HCEC 1CT (cell line): ENCODE data around the gene MDGA2.

ENCODE experiments used
- DNase-seq: peaks from one replicate; pipeline ENCODE4 v3.0.0-alpha.2; 2017

The MDGA2 gene

GRCh38 chr14:47619392-47619791 lies 56.0 kb downstream of the MDGA2 start:
- no peak for DNase-seq

DNA sequence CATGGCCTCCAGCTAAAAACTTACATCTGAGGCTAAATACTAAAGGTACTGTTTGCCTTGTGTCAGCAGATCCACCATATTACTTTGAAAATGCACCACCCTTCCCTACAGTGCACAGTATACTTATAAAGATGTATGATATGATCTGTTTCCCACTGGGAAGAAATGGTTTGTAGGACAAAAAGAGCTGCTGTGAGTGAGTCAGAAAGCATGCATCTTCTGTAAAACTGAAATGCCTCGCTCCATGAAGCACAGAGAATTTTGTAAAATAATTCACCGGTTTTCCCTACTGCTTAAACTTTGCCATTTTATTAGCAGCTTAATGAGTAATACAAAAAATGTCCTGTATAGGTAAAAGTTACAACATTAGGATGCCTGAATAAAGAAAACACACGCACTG lies 68.8 kb downstream of the MDGA2 start:
- no peak for DNase-seq

DNA sequence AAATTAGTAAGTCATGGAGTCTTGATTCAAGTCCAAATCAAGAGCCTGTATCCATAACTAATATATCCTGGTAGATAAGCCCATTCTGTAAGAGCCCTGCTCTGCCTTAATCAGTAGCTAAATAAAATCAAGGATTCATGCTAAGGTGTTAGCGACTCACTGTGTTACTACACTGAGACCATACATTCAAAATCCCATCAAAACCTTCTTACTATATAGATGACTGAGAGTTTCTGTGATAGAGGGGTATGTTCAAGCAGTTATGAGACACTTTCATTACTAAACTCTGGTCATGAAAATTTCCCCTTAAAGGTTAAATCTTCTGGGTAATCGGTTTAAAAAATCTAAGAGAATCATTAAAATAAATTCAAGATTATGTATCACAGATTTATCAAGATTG lies 78.5 kb downstream of the MDGA2 start:
- no peak for DNase-seq

DNA sequence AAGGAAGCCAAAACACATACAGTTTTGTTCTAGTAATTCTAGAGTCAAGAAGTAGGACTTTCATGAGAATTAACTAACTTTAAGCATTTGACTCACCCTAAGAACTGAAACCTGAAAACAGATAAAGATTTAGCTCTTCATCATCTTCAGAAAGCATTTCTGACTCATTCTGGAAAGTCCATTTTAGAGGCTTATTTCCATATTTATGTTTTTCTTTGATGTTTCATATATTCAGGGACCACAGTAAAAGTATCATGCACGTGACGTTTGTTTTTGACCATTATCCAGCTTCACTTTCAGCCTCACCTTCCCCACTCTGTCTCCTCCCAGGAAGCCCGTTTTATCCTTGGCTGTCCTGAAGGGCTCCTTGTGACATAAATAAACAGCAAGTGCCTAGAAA lies 79.2 kb downstream of the MDGA2 start:
- no peak for DNase-seq

- DNase-seq: no peak
Measured at GRCh38 chr14:47595552-47595951, 79.9 kb downstream of the MDGA2 start.

GRCh38 chr14:47590767-47591495 lies 84.5 kb downstream of the MDGA2 start:
- DNase-seq: no peak

DNA sequence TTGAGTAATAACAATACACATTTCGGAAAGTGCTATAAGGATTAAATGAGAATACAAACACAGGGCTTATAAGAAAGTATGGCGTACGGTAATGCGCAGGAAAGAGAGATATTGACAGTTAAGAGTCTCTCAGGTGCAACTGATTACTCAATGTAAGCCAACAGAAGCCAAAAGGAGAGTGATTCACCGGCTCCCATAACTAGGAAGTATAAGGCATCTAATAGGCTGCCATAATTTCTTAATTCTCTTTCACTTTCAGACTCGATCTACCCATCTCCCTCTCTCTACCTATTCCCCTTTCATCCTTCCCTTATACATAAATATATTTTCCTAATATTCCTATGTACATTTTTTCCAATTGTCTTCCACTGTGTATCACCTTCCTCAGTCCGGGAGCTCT lies 90.0 kb downstream of the MDGA2 start:
- DNase-seq: no peak

- DNase-seq: no peak
Measured at GRCh38 chr14:47567273-47567672, 108.1 kb downstream of the MDGA2 start.

- no peak for DNase-seq
Measured at GRCh38 chr14:47557894-47558293, 117.5 kb downstream of the MDGA2 start.

GRCh38 chr14:47555333-47555732 lies 120.1 kb downstream of the MDGA2 start:
- DNase-seq: no peak

DNA sequence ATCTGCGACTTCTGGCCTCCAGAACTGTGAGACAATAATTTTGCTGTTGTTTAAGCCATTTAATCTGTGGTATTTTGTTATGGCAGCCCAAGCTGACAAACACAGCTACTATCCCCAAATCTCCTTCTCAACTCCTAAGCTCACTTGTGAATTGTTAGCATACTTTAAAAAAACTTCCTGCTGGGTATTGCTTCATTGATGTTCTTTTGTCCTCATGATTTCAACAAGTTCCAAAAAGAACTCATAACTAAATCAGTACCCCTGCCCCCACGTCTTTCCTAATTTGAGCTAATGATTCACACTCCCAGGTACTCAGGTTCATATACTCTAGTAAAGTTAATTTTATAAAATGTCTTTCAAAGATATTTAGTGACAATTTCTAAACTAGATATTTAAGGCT lies 125.5 kb downstream of the MDGA2 start:
- no peak for DNase-seq

- no peak for DNase-seq
Measured at GRCh38 chr14:47543459-47543858, 131.9 kb downstream of the MDGA2 start.

- no peak for DNase-seq
Measured at GRCh38 chr14:47541662-47542061, 133.7 kb downstream of the MDGA2 start.

DNA sequence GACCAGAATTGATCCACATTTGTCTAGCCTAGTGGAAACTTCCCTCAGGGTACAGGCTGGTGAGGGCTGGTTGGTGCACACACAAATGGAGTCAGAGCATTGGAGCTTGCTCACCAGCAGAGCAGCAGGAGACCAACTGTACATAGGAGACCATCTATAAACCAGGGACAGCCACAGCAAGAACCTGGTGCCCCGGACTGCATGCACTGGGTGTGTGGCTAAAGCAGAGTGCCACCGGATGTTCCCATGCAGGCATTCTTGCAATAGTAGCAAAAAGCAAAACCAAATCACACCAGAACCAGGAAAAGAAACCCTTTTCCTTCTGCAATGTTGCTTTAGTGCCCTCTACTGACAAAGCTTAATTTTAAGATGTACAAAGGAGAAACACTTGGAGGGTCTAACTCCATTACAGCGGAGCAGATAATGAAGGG lies 136.4 kb downstream of the MDGA2 start:
- no peak for DNase-seq

- DNase-seq: no peak
Measured at GRCh38 chr14:47536341-47536740, 139.1 kb downstream of the MDGA2 start.

- DNase-seq: no peak
Measured at GRCh38 chr14:47526591-47527244, 148.7 kb downstream of the MDGA2 start.

GRCh38 chr14:47524524-47524923 lies 150.9 kb downstream of the MDGA2 start:
- no peak for DNase-seq

- DNase-seq: no peak
Measured at GRCh38 chr14:47520382-47520781, 155.0 kb downstream of the MDGA2 start.

- DNase-seq: no peak
Measured at GRCh38 chr14:47511829-47512228, 163.6 kb downstream of the MDGA2 start.

DNA sequence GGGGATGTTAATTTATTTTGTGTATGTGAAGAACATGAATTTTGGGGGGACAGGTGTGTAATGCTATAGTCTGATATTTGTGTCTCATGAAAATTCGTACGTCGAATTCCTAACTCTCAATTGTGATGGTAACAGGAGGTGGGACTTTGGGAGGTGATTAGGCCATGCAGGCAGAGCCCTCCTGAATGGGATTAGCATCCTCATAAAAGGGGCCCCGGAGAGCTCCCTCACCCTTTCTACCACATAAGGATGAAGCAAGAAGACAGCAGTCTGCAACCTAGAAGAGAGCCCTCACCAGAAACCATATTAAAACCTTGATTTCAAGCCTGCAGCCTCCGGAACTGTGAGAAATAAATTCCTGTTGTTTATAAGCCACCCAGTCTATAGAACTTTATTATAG lies 165.4 kb downstream of the MDGA2 start:
- no peak for DNase-seq

GRCh38 chr14:47507861-47508260 lies 167.5 kb downstream of the MDGA2 start:
- no peak for DNase-seq

GRCh38 chr14:47500369-47500768 lies 175.0 kb downstream of the MDGA2 start:
- no peak for DNase-seq

DNA sequence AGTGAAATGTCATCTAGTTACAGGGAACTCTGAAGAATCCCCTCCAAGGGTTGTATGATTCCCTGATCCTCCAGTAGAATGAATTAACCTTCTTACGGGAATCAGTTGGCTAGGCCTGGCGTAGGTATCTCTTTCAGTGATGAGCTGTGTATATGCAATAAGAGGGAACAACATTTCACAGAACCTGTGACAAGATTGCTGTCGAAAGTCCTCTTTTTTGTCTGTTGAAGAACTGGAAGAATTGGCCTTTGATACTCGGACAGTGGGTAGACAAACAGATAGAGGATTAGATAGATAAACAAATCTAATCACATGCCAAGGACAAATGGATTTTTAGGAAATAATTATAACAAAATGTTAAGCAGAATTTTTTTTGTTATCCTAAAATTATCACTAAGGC lies 184.6 kb downstream of the MDGA2 start:
- no peak for DNase-seq

GRCh38 chr14:47490353-47490752 lies 185.1 kb downstream of the MDGA2 start:
- DNase-seq: no peak

DNA sequence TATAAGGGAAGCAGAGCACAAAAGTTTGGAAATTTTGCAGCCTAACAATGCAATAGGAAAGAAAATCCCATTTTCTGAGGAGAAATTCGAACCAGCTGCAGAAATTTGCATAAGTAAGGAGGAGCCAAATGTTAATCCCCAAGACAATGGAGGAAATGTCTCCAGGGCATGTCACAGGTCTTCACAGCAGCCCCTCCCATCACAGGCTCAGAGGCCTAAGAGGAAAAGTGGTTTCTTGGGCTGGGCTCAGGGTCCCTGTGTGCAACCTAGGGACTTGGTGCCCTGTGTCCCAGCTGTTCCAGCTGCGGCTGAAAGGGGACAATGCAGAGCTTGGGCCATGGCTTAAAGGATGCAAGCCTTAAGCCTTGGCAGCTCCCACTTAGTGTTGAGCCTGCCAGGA lies 190.0 kb downstream of the MDGA2 start:
- no peak for DNase-seq
